Astrocyte (in vitro differentiated cells and primary cell): ENCODE results near the gene TMEM270. TPM values are rescaled to one million over a fixed set of nuclear protein-coding genes. Genes with fewer than 3 reads are reported as not detected.

Experiments used
- DNase-seq: peaks from one replicate; pipeline ENCODE4 v3.0.0-alpha.2; 2010; ENCODE audit warnings: low read depth
- FAIRE-seq: peaks from 2 replicates; lab custom pipeline; 2011; peaks lifted over from hg19 to GRCh38; lab: Jason Lieb, UNC
- H2AFZ ChIP-seq: 2 replicates; pipeline ENCODE4 v1.6.0; 2012; ENCODE audit warnings: low read depth, low read length, inconsistent platforms
- H3K27ac ChIP-seq: 2 replicates; pipeline ENCODE4 v1.5.1; 2011; ENCODE audit warnings: low read depth, low read length, inconsistent platforms
- H3K27me3 ChIP-seq: 2 replicates; pipeline ENCODE4 v1.6.0; 2011; ENCODE audit warnings: low read length, inconsistent platforms; ENCODE audit not compliant: insufficient read depth
- H3K36me3 ChIP-seq: 2 replicates; pipeline ENCODE4 v1.5.1; 2011; ENCODE audit warnings: low read length, inconsistent platforms; ENCODE audit not compliant: insufficient read depth
- H3K4me1 ChIP-seq: 2 replicates; pipeline ENCODE4 v1.5.1; 2011; ENCODE audit warnings: low read length, inconsistent platforms; ENCODE audit not compliant: insufficient read depth
- H3K4me2 ChIP-seq: 2 replicates; pipeline ENCODE4 v1.6.0; 2012; ENCODE audit warnings: low read length, inconsistent platforms
- H3K4me3 ChIP-seq: 2 replicates; pipeline ENCODE4 v1.5.1; 2011; ENCODE audit warnings: low read depth, mild to moderate bottlenecking, low read length, inconsistent platforms; ENCODE audit not compliant: insufficient read depth
- H3K79me2 ChIP-seq: 2 replicates; pipeline ENCODE4 v1.6.0; 2012; ENCODE audit warnings: mild to moderate bottlenecking, low read length, inconsistent platforms; ENCODE audit not compliant: insufficient read depth
- H3K9ac ChIP-seq: 2 replicates; pipeline ENCODE4 v1.6.0; 2012; ENCODE audit warnings: mild to moderate bottlenecking, low read length, inconsistent platforms
- H3K9me3 ChIP-seq: 2 replicates; pipeline ENCODE4 v1.5.1; 2012; ENCODE audit warnings: low read depth, mild to moderate bottlenecking, low read length, inconsistent platforms; ENCODE audit not compliant: insufficient read depth
- H4K20me1 ChIP-seq: 2 replicates; pipeline ENCODE4 v1.6.0; 2012; ENCODE audit warnings: low read length, inconsistent platforms; ENCODE audit not compliant: insufficient read depth
- H3K27ac Mint-ChIP-seq: one replicate; pipeline ENCODE4 v1.8.0; 2021; ENCODE audit warnings: mild to moderate bottlenecking, mixed read lengths; ENCODE audit not compliant: unreplicated experiment
- H3K27me3 Mint-ChIP-seq: one replicate; pipeline ENCODE4 v1.8.0; 2021; ENCODE audit warnings: low read depth, mixed read lengths; ENCODE audit not compliant: unreplicated experiment
- H3K36me3 Mint-ChIP-seq: one replicate; pipeline ENCODE4 v1.8.0; 2021; ENCODE audit warnings: low read depth, mixed read lengths; ENCODE audit not compliant: unreplicated experiment
- H3K4me1 Mint-ChIP-seq: one replicate; pipeline ENCODE4 v1.8.0; 2021; ENCODE audit warnings: low read depth, mixed read lengths; ENCODE audit not compliant: unreplicated experiment
- H3K4me3 Mint-ChIP-seq: one replicate; pipeline ENCODE4 v1.8.0; 2021; ENCODE audit warnings: mild to moderate bottlenecking, moderate library complexity, mixed read lengths; ENCODE audit not compliant: unreplicated experiment
- H3K9me3 Mint-ChIP-seq: one replicate; pipeline ENCODE4 v1.8.0; 2021; ENCODE audit warnings: mild to moderate bottlenecking, mixed read lengths; ENCODE audit not compliant: unreplicated experiment
- EZH2 ChIP-seq: IDR thresholded peaks from 2 replicates; pipeline ENCODE4 v1.6.1; 2012; ENCODE audit warnings: mild to moderate bottlenecking, low read length, inconsistent platforms; ENCODE audit not compliant: insufficient read depth
- total RNA-seq: library from RNA; stranded (reverse); gene quantifications from 2 replicates; pipeline ENCODE4 v1.2.1, GENCODE V29; 2021
- TF ChIP-seq, protein P1 (sequence below): IDR thresholded peaks from 2 replicates; pipeline ENCODE4 v1.5.1; 2011; ENCODE audit warnings: low read depth, mild to moderate bottlenecking, inconsistent platforms, low read length, moderate library complexity; ENCODE audit not compliant: insufficient read depth

TMEM270 gene
- total RNA-seq, 1 donor from 2014 or later: not detected

GRCh38 chr7:73885433-73885974 lies 24.5 kb downstream of the TMEM270 start:
- Histone ChIP-seq H2AFZ (no peak overlapping the region), H4K20me1 (no peaks in the 10 kb centered on the region), H3K4me1 (peaks cover 19% of the 10 kb centered on the region), H3K4me3 (no peak overlapping the region), H3K27ac (no peak overlapping the region), H3K9me3 (no peaks in the 10 kb centered on the region), H3K4me2 (no peak overlapping the region), H3K36me3 (no peaks in the 10 kb centered on the region), H3K79me2 (no peaks in the 10 kb centered on the region), H3K27me3 (peaks cover 4% of the 10 kb centered on the region), H3K9ac (no peak overlapping the region)
- Mint-ChIP-seq H3K36me3 (no peaks in the 10 kb centered on the region), H3K4me1 (peaks cover 4% of the 10 kb centered on the region), H3K27ac (no peak overlapping the region), H3K4me3 (no peak overlapping the region), H3K27me3 (peaks cover 21% of the 10 kb centered on the region), H3K9me3 (no peaks in the 10 kb centered on the region)
- DNase-seq (no peak), FAIRE-seq (no peak)
- TF ChIP-seq, protein P1, sequence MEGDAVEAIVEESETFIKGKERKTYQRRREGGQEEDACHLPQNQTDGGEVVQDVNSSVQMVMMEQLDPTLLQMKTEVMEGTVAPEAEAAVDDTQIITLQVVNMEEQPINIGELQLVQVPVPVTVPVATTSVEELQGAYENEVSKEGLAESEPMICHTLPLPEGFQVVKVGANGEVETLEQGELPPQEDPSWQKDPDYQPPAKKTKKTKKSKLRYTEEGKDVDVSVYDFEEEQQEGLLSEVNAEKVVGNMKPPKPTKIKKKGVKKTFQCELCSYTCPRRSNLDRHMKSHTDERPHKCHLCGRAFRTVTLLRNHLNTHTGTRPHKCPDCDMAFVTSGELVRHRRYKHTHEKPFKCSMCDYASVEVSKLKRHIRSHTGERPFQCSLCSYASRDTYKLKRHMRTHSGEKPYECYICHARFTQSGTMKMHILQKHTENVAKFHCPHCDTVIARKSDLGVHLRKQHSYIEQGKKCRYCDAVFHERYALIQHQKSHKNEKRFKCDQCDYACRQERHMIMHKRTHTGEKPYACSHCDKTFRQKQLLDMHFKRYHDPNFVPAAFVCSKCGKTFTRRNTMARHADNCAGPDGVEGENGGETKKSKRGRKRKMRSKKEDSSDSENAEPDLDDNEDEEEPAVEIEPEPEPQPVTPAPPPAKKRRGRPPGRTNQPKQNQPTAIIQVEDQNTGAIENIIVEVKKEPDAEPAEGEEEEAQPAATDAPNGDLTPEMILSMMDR: no peak
- no peak for TF ChIP-seq EZH2

DNA sequence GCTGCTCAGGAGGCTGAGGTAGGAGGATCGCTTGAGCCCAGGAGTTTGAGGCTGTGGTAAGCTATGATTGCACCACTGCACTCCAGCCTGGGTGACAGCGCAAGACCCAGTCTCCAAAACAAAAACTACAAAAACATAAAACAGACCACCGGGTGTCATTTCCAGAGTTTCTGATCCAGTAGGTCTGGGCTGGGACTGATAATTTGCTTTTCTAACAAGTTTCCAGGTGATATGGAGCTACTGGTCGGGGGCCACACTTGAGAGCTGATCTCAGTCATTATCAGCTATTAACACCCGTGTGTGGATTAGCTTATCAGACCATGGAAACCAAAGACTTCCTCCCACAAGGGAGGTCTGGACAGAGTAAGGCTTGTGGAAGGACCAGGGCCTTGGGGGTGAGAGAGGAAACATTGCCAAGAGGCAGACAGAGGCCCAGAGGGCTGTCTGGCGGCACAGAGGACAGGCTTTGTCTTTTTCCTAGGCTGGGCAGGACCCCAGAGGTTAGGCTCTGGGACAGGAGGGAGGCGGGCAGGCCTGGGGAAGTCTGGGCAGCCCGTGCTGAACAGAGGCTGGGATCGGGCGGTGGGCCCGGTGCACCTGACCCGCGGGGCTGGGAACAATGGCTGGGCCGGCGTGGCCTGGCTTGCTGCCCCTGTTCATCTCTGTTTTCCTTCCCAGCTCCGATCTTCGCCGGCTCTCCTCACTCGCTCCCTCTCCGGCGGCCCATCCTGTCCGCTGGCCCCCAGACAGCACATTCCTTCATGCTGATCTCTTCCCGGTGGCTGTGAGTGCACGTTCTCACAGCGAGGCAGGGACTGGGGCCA lies 25.2 kb downstream of the TMEM270 start:
- Mint-ChIP-seq H3K27me3 (peaks cover 17% of the 10 kb centered on the region), H3K4me3 (peak overlapping the region; percentile 8), H3K27ac (peak overlapping the region; percentile 80), H3K36me3 (no peaks in the 10 kb centered on the region), H3K4me1 (peaks cover 3% of the 10 kb centered on the region), H3K9me3 (no peaks in the 10 kb centered on the region)
- no peaks in the 10 kb centered on the region for H3K79me2 ChIP-seq
- no peaks in the 10 kb centered on the region for H3K36me3 ChIP-seq
- FAIRE-seq (no peak), DNase-seq (peak; percentile 71)
- H3K4me2 ChIP-seq: peak overlapping the region; percentile 59
- H3K27me3 ChIP-seq: peaks cover 3% of the 10 kb centered on the region
- no peak overlapping the region for H3K4me3 ChIP-seq
- peak overlapping the region; percentile 83 for H2AFZ ChIP-seq
- peak overlapping the region; percentile 64 for H3K27ac ChIP-seq
- no peak for TF ChIP-seq EZH2
- TF ChIP-seq, protein P1: no peak
- peak overlapping the region; percentile 75 for H3K9ac ChIP-seq
- no peaks in the 10 kb centered on the region for H4K20me1 ChIP-seq
- peaks cover 21% of the 10 kb centered on the region for H3K4me1 ChIP-seq
- no peaks in the 10 kb centered on the region for H3K9me3 ChIP-seq

GRCh38 chr7:73887762-73888161 lies 26.8 kb downstream of the TMEM270 start:
- Histone ChIP-seq H3K4me2 (no peak overlapping the region), H3K36me3 (no peaks in the 10 kb centered on the region), H3K4me1 (peaks cover 33% of the 10 kb centered on the region), H4K20me1 (no peaks in the 10 kb centered on the region), H3K27me3 (no peaks in the 10 kb centered on the region), H3K27ac (no peak overlapping the region), H3K9me3 (no peaks in the 10 kb centered on the region), H3K9ac (no peak overlapping the region), H3K79me2 (no peaks in the 10 kb centered on the region), H2AFZ (no peak overlapping the region), H3K4me3 (no peak overlapping the region)
- no peaks in the 10 kb centered on the region for H3K9me3 Mint-ChIP-seq
- H3K36me3 Mint-ChIP-seq: no peaks in the 10 kb centered on the region
- peaks cover 12% of the 10 kb centered on the region for H3K27me3 Mint-ChIP-seq
- H3K4me3 Mint-ChIP-seq: no peak overlapping the region
- DNase-seq (no peak), FAIRE-seq (no peak)
- H3K27ac Mint-ChIP-seq: no peak overlapping the region
- no peak for TF ChIP-seq EZH2
- TF ChIP-seq, protein P1: no peak
- peaks cover 14% of the 10 kb centered on the region for H3K4me1 Mint-ChIP-seq
